K562 (cell line): ENCODE results near the gene MACROD2. TPM values are rescaled to one million over a fixed set of nuclear protein-coding genes. Genes with fewer than 3 reads are reported as not detected.

Experiments used
- ATAC-seq: fragments of 200-7000 bp; cut with Tn5 transposase; 3 replicates; pipeline ENCODE4 v1.9.1; 2020; ENCODE audit warnings: moderate library complexity
- BruUV-seq: library from RNA; stranded (reverse); fragments of 400-500 nt; replicated peaks from 2 replicates; lab custom pipeline; 2021; lab: Mats Ljungman, UMichigan
- CTCF ChIA-PET: fragments of 300-600 bp; formaldehyde crosslinking; extraction: SDS; loops from one replicate; lab custom pipeline; 2021; ENCODE audit warnings: low intra/inter-chr PET ratio; lab: Yijun Ruan, JAX
- POLR2A ChIA-PET: fragments of 300-600, 350-650 bp; sonication (Branson Sonifier 250); formaldehyde crosslinking; extraction: SDS; loops from one replicate; lab custom pipeline; 2021; ENCODE audit warnings: antibody characterized with exemption, inconsistent platforms; lab: Yijun Ruan, JAX
- DNase-seq, 4 experiments: peaks; one replicate each; pipeline versions ENCODE4 v3.0.0 to v3.0.0-alpha.2; 2011 to 2018; ENCODE audit warnings: low spot score in 3 of 4, mixed read lengths in 3 of 4; ENCODE audit errors: extremely low read depth in 1 of 4
- FAIRE-seq: peaks from 2 replicates; lab custom pipeline; 2011; peaks lifted over from hg19 to GRCh38; lab: Jason Lieb, UNC
- H2AFZ ChIP-seq: 2 replicates; pipeline ENCODE4 v1.6.0; 2011; ENCODE audit warnings: low read depth, low read length, control low read depth, inconsistent platforms
- H3K27ac ChIP-seq: fragments of 200-600 bp; 3 replicates; pipeline ENCODE4 v1.8.0; 2011; ENCODE audit warnings: low read depth, mild to moderate bottlenecking, control low read depth, inconsistent platforms, low read length, moderate library complexity, mixed read lengths; ENCODE audit errors: extremely low read depth
- H3K27me3 ChIP-seq, 2 experiments: fragments of 300-600 bp in 1 of 2; 2 replicates in 1 of 2; 3 replicates in 1 of 2; pipeline versions ENCODE4 v1.6.0 to v1.8.0; 2011; ENCODE audit warnings: inconsistent platforms in 2 of 2, low read length in 2 of 2, mild to moderate bottlenecking in 1 of 2, mixed read lengths in 1 of 2, moderate library complexity in 1 of 2; ENCODE audit not compliant: control insufficient read depth in 2 of 2, insufficient read depth in 2 of 2
- H3K36me3 ChIP-seq: fragments of 300-600 bp; 3 replicates; pipeline ENCODE4 v1.8.0; 2011; ENCODE audit warnings: mild to moderate bottlenecking, low read length, inconsistent platforms; ENCODE audit not compliant: control insufficient read depth, insufficient read depth
- H3K4me1 ChIP-seq, 2 experiments: fragments of 200-600 bp in 1 of 2; replicated peaks in 1 of 2; 2 replicates in 1 of 2; 3 replicates in 1 of 2; pipeline versions ENCODE4 v1.5.1 to v1.8.0; 2011; ENCODE audit warnings: inconsistent platforms in 2 of 2, low read length in 2 of 2, mild to moderate bottlenecking in 1 of 2, mixed read lengths in 1 of 2, moderate library complexity in 1 of 2; ENCODE audit not compliant: control insufficient read depth in 2 of 2, insufficient read depth in 2 of 2
- H3K4me2 ChIP-seq: 2 replicates; pipeline ENCODE4 v1.6.1; 2011; ENCODE audit warnings: low read length, control low read depth, inconsistent platforms, mixed read lengths; ENCODE audit not compliant: insufficient read depth
- H3K4me3 ChIP-seq: fragments of 200-600 bp; sonication (generic), shearing (Covaris generic); 2 replicates; pipeline ENCODE4 v1.5.1; 2016; ENCODE audit warnings: control low read depth, inconsistent platforms
- H3K79me2 ChIP-seq: fragments of 200-600 bp; 3 replicates; pipeline ENCODE4 v1.8.0; 2011; ENCODE audit warnings: low read length, inconsistent platforms; ENCODE audit not compliant: control insufficient read depth, insufficient read depth
- H3K9ac ChIP-seq, 2 experiments: 2 replicates each; pipeline versions ENCODE4 v1.6.0 to v1.6.1; 2011; ENCODE audit warnings: low read depth in 2 of 2, low read length in 2 of 2, control low read depth in 1 of 2, inconsistent platforms in 1 of 2, mild to moderate bottlenecking in 1 of 2, mixed read lengths in 1 of 2; ENCODE audit not compliant: insufficient read depth in 1 of 2
- H3K9me1 ChIP-seq: one replicate; pipeline ENCODE4 v1.6.0; 2011; ENCODE audit warnings: inconsistent platforms, mild to moderate bottlenecking, low read length, moderate library complexity; ENCODE audit not compliant: control insufficient read depth, insufficient read depth
- H3K9me3 ChIP-seq: replicated peaks from 2 replicates; pipeline ENCODE4 v1.5.1; 2011; ENCODE audit warnings: low read depth, low read length, inconsistent platforms; ENCODE audit not compliant: control insufficient read depth, insufficient read depth
- H4K20me1 ChIP-seq: replicated peaks from 2 replicates; pipeline ENCODE4 v1.6.1; 2011; ENCODE audit warnings: low read length, inconsistent platforms, mixed read lengths; ENCODE audit not compliant: control insufficient read depth, insufficient read depth
- SUPT5H ChIP-seq: fragments of 450-650 bp; IDR thresholded peaks from 2 replicates; pipeline ENCODE4 v1.6.1; 2016
- ZNF12 ChIP-seq: sonication (generic); formaldehyde crosslinking; IDR thresholded peaks from 2 replicates; pipeline ENCODE4 v1.4.0; 2020; ENCODE audit warnings: mild to moderate bottlenecking, missing genetic modification reagents
- ZNF507 ChIP-seq: conservative IDR thresholded peaks from 2 replicates; pipeline ENCODE4 v1.6.1; 2017; ENCODE audit warnings: missing genetic modification characterization, missing compliant biosample characterization
- WGBS: fragments of 100-300 bp; shearing (Covaris generic); methylation state at CpG from one replicate; pipeline ENCODE4 v1.1.6; 2016; ENCODE audit warnings: low coverage, mixed read lengths; ENCODE audit not compliant: insufficient coverage; ENCODE audit errors: missing lambda C conversion rate; 5-methylcytosine and 5-hydroxymethylcytosine counted together
- in situ Hi-C: fragments of 300-500 bp; cut with MboI; formaldehyde crosslinking; loops from 4 replicates; pipeline ENCODE4 v1.15.0; 2018; ENCODE audit warnings: inconsistent platforms, mixed read lengths
- intact Hi-C: fragments of 100-400 bp; cut with micrococcal nuclease; formaldehyde crosslinking; loops from 2 replicates; pipeline ENCODE4 v1.14.2; 2022
- polyA plus RNA-seq, 8 experiments: library from polyadenylated mRNA; depleted of rRNA in 4 of 8; stranded (reverse) in 5 of 8; unstranded in 3 of 8; fragments of >200 nt; fragmentation: Nextera tagmentation in 2 of 8; fragmentation: Illumina TruSeq in 1 of 8; extraction: Ambion mirVana in 2 of 8; extraction: Trizol in 1 of 8; gene quantifications; 2 replicates each; pipeline versions ENCODE4 v1.2.1 to v1.2.3, GENCODE V29; 2011 to 2014; ENCODE audit warnings: inconsistent platforms in 1 of 8, missing spikeins in 1 of 8
- total RNA-seq, 7 experiments: library from RNA; depleted of rRNA in 6 of 7; stranded (reverse); fragments of >200 nt in 6 of 7; fragmentation: Illumina TruSeq in 2 of 7; extraction: Trizol in 2 of 7; gene quantifications; 2 replicates each; pipeline versions ENCODE4 v1.2.1 to v1.2.3, GENCODE V29; 2011 to 2021; ENCODE audit warnings: low replicate concordance in 1 of 7
- TF ChIP-seq, protein P1 (sequence below): fragments of 250-450 bp; sonication (Bioruptor Pico); IDR thresholded peaks from 2 replicates; pipeline ENCODE4 v1.4.0; 2020; ENCODE audit warnings: mild to moderate bottlenecking

Gene MACROD2
- total and polyA plus RNA-seq, 9 of the 15 experiments (the other 6 are each of a cell fraction or from before 2014, with no cell fraction given), result not detected

DNA sequence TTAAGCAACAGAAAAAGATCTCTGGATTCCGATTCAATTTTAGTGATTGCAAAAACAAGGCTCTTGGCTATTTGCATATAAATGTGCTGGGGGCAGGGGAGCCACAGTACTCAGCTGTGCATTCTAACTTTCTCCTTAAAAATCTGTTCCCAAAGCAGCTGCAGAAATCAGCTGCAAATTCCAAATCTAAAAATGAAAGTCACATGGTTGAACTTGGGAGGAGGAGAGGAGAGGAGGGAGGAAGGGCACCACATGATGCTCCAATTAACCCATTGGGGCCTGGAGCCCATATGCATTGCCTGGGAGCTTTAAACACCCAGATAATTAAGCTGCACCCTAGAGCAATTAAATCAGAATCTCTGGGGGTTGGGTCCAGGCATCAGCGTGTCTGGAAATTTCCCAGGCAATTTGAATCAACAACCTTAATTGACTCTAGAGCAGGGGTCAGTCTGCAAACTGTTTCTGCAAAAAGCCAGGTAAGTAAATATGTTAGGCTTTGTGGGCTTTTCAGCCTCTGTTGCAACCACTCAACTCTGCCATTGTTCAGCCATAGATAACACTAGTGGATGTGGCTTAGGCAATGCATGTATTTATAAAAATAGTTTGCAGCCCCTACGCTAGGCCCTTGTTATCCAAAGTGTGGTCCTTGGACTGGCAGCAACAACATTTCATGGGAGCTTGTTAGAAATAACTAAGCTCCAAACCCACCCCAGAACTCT is 2069.8 kb downstream of the MACROD2 start:
- Histone ChIP-seq H3K27ac (no peak overlapping the region), H4K20me1 (no peaks in the 10 kb centered on the region), H3K9me3 (no peaks in the 10 kb centered on the region), H2AFZ (no peak overlapping the region), H3K4me1 (no peaks in the 10 kb centered on the region), H3K4me3 (no peak overlapping the region), H3K9ac (no peak overlapping the region), H3K27me3 (no peaks in the 10 kb centered on the region), H3K4me2 (no peak overlapping the region), H3K79me2 (no peaks in the 10 kb centered on the region), H3K36me3 (no peaks in the 10 kb centered on the region), H3K9me1 (no peaks in the 10 kb centered on the region)
- ChIA-PET POLR2A (no interaction called here), CTCF (no interaction called here)
- intact Hi-C loops, result no loop called here
- DNase-seq (no peak), ATAC-seq (no peak), FAIRE-seq (no peak)
- TF ChIP-seq, protein P1, sequence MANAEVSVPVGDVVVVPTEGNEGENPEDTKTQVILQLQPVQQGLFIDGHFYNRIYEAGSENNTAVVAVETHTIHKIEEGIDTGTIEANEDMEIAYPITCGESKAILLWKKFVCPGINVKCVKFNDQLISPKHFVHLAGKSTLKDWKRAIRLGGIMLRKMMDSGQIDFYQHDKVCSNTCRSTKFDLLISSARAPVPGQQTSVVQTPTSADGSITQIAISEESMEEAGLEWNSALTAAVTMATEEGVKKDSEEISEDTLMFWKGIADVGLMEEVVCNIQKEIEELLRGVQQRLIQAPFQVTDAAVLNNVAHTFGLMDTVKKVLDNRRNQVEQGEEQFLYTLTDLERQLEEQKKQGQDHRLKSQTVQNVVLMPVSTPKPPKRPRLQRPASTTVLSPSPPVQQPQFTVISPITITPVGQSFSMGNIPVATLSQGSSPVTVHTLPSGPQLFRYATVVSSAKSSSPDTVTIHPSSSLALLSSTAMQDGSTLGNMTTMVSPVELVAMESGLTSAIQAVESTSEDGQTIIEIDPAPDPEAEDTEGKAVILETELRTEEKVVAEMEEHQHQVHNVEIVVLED (CRISPR knock-in tag), result no peak
- no peak for TF ChIP-seq ZNF12 (CRISPR knock-in tag)
- no peak for TF ChIP-seq SUPT5H
- TF ChIP-seq ZNF507 (tag), result no peak
- in situ Hi-C loops, result no loop called here
- BruUV-seq, result no TSS peak
- 0% methylated on average over 2 of the region's 3 CpGs for WGBS
